Esophagus muscularis mucosa (tissue), 3 donors: Measurements from ENCODE around the gene BTBD9.

Source experiments
- POLR2A ChIP-seq: fragments of 450-650 bp; IDR thresholded peaks from one replicate; pipeline ENCODE4 v1.6.1; 2017; ENCODE audit warnings: antibody characterized with exemption, moderate library complexity, mild to moderate bottlenecking, low read depth
- TF ChIP-seq, protein P1 (sequence below), 3 experiments: fragments of 200-600 bp in 2 of 3; fragments of 450-650 bp in 1 of 3; sonication (generic) in 2 of 3; IDR thresholded peaks; one replicate each; pipeline ENCODE4 v1.5.1; 2017 to 2019; ENCODE audit warnings: antibody characterized with exemption in 3 of 3, mild to moderate bottlenecking in 2 of 3, moderate library complexity in 1 of 3

DNA sequence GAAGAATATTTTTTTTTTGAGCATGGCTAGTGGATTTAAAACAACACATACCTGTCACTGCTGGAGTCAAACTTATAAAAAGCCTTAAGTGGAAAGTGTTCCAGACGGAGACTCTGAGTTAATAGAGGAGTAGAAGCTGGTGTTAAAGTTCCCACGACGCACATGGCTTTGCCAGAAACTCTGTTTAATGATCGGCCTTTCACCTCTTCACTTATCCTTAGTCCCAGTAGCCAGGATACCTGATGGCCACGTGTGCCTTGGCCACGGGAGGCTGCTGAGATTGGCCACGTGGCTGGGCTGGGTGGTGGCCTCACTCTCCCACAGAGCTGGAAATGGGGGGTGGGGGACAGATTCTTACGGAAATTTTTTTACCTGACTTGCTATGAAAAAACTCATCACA is 487.1 kb downstream of the BTBD9 start:
- TF ChIP-seq, protein P1, sequence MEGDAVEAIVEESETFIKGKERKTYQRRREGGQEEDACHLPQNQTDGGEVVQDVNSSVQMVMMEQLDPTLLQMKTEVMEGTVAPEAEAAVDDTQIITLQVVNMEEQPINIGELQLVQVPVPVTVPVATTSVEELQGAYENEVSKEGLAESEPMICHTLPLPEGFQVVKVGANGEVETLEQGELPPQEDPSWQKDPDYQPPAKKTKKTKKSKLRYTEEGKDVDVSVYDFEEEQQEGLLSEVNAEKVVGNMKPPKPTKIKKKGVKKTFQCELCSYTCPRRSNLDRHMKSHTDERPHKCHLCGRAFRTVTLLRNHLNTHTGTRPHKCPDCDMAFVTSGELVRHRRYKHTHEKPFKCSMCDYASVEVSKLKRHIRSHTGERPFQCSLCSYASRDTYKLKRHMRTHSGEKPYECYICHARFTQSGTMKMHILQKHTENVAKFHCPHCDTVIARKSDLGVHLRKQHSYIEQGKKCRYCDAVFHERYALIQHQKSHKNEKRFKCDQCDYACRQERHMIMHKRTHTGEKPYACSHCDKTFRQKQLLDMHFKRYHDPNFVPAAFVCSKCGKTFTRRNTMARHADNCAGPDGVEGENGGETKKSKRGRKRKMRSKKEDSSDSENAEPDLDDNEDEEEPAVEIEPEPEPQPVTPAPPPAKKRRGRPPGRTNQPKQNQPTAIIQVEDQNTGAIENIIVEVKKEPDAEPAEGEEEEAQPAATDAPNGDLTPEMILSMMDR (IDR thresholded peaks at IDR 0.05) = no peak
- TF ChIP-seq POLR2A = no peak
